ENCODE data around the gene RBBP8NL. TPM values are rescaled to one million over a fixed set of nuclear protein-coding genes. Genes with fewer than 3 reads are reported as not detected.

The RBBP8NL gene
- total RNA-seq, 1 experiment from 2014 or later, result 6.2 TPM

GRCh38 chr20:62361799-62362589, 65.3 kb downstream of the RBBP8NL start:
- H3K4me3 Mint-ChIP-seq (ENCODE audit: low read depth, unreplicated experiment), result peak overlapping the region; percentile 79
- intact Hi-C loops (cut with micrococcal nuclease; ENCODE audit: unreplicated experiment), result no loop called here

DNA sequence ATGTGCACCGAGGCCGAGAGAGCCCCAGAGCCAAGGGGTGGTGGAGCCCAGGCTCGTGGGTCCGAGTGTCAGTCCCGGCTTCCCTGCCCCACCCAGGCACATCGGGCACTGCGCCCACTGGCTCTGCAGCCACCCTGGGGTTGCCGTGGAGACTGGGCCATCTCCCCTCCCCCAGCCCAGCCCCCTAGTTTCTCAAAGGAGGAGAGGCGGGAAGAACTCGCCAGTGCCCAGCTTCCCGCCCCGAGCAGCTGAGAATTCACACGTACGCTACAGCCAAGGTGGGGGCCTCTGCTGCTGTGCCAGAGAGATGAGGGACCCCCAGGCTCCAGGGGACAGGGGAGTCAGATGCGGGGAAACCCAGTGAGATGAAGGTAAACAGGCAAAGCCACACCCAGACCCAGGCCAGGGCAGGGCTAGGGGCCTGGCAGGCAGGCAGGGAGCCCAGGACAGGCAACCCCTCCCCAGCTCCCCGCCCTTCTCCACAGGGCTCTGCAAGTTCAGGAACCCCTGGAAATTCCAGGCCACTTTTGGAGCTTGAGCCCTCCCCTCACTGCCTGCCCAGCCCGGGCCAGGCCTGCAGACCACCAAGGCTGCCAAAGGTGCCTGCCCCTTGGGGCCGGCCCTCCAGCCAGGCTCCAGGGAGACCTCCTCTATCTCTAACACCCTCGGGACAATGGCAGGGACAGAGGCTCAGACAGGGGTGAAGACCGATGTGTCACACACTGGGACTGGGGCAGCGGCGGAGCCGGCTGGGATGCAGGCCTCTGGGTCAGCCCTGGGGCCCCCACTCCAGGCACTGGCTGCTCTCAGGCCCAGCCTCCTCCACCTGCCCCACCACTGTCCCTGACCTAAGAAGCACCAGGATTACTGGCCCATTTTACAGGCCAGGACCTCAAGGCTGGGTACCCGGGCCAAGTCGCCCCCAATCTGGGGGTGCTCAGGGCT, 66.2 kb downstream of the RBBP8NL start:
- peak; percentile 82 for DNase-seq
- peaks cover 90% of the 10 kb centered on the region for H3K4me1 Mint-ChIP-seq (ENCODE audit: low read depth, unreplicated experiment)
- BruUV-seq (replicated peaks), result no TSS peak

More at GRCh38 chr20:62361799-62362589, 65.3 kb downstream of the RBBP8NL start:
- DNase-seq, result peak; percentile 96
- H3K9me3 Mint-ChIP-seq (ENCODE audit: low read depth, unreplicated experiment), result no peaks in the 10 kb centered on the region
- BruUV-seq (replicated peaks), result no TSS peak
- CTCF ChIA-PET, result interaction anchor here (1.0 to 1.7 kb wide), 5 partner anchors 8 to 60 kb away, joined by 5 to 9 read pairs (median 6); no protein-coding TSS in a partner anchor
- H3K27me3 Mint-ChIP-seq (ENCODE audit: unreplicated experiment), result no peaks in the 10 kb centered on the region
- TF ChIP-seq, protein P1, sequence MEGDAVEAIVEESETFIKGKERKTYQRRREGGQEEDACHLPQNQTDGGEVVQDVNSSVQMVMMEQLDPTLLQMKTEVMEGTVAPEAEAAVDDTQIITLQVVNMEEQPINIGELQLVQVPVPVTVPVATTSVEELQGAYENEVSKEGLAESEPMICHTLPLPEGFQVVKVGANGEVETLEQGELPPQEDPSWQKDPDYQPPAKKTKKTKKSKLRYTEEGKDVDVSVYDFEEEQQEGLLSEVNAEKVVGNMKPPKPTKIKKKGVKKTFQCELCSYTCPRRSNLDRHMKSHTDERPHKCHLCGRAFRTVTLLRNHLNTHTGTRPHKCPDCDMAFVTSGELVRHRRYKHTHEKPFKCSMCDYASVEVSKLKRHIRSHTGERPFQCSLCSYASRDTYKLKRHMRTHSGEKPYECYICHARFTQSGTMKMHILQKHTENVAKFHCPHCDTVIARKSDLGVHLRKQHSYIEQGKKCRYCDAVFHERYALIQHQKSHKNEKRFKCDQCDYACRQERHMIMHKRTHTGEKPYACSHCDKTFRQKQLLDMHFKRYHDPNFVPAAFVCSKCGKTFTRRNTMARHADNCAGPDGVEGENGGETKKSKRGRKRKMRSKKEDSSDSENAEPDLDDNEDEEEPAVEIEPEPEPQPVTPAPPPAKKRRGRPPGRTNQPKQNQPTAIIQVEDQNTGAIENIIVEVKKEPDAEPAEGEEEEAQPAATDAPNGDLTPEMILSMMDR (IDR thresholded peaks at IDR 0.05; ENCODE audit: unreplicated experiment), result no peak
- peaks cover 81% of the 10 kb centered on the region for H3K4me1 Mint-ChIP-seq (ENCODE audit: low read depth, unreplicated experiment)
- H3K27ac Mint-ChIP-seq (ENCODE audit: unreplicated experiment), result peak overlapping the region; percentile 94
- H3K36me3 Mint-ChIP-seq (ENCODE audit: insufficient read depth, unreplicated experiment), result peaks cover 98% of the 10 kb centered on the region

More for the DNA sequence above, 66.2 kb downstream of the RBBP8NL start:
- TF ChIP-seq, protein P1 (IDR thresholded peaks at IDR 0.05; ENCODE audit: unreplicated experiment), result no peak
- no peaks in the 10 kb centered on the region for H3K27me3 Mint-ChIP-seq (ENCODE audit: unreplicated experiment)
- H3K36me3 Mint-ChIP-seq (ENCODE audit: insufficient read depth, unreplicated experiment), result peaks cover 98% of the 10 kb centered on the region
- peak overlapping the region; percentile 94 for H3K27ac Mint-ChIP-seq (ENCODE audit: unreplicated experiment)
- intact Hi-C loops (cut with micrococcal nuclease; ENCODE audit: unreplicated experiment), result no loop called here
- H3K4me3 Mint-ChIP-seq (ENCODE audit: low read depth, unreplicated experiment), result peak overlapping the region; percentile 79
- CTCF ChIA-PET, result interaction anchor here (0.6 to 1.7 kb wide), 6 partner anchors 9 to 433 kb away, joined by 3 to 9 read pairs (median 6); no protein-coding TSS in a partner anchor
- H3K9me3 Mint-ChIP-seq (ENCODE audit: low read depth, unreplicated experiment), result no peaks in the 10 kb centered on the region

Other genes with a start within 250 kb of the RBBP8NL start
- gene MTG2, start 244.5 kb downstream of the RBBP8NL start, total RNA-seq (2022), result 87.9 and 92.6 TPM in 2 replicates
- not detected in 2 replicates for gene HRH3, start 207.3 kb downstream of the RBBP8NL start, total RNA-seq (2022)
- 115 and 129 TPM in 2 replicates for gene OSBPL2, start 189.0 kb downstream of the RBBP8NL start, total RNA-seq (2022)
- 222 and 227 TPM in 2 replicates for gene ADRM1, start 124.5 kb downstream of the RBBP8NL start, total RNA-seq (2022)
- gene LAMA5, start 60.2 kb downstream of the RBBP8NL start, total RNA-seq (2022), result 740 and 763 TPM in 2 replicates
- 1,920 and 1,936 TPM in 2 replicates for gene RPS21, start 40.4 kb downstream of the RBBP8NL start, total RNA-seq (2022)
- gene CABLES2, start 20.3 kb downstream of the RBBP8NL start, total RNA-seq (2022), result 12.2 and 13.6 TPM in 2 replicates
- gene GATA5, start 48.5 kb upstream of the RBBP8NL start, total RNA-seq (2022), result not detected in 2 replicates
- 51.9 and 63.9 TPM in 2 replicates for gene SLCO4A1, start 215.0 kb upstream of the RBBP8NL start, total RNA-seq (2022)

Data from Calu3 (cell line).